ENCODE results near the gene MISP. TPM values are rescaled to one million over a fixed set of nuclear protein-coding genes. Genes with fewer than 3 reads are reported as not detected.

MISP gene
- total RNA-seq, 6 experiments from 2014 or later: 0.05 to 0.07 TPM; not detected in 4

GRCh38 chr19:747432-748273 is 3.3 kb upstream of the MISP start:
- Mint-ChIP-seq H3K27me3 (ENCODE audit: insufficient read depth) (no peaks in the 10 kb centered on the region; the same call in 1 of the 2 replicates), H3K9me3 (peaks cover 24% of the 10 kb centered on the region), H3K4me1 (ENCODE audit: low read depth) (peaks cover 9% of the 10 kb centered on the region), H3K4me3 (no peak overlapping the region), H3K36me3 (ENCODE audit: low read depth) (no peaks in the 10 kb centered on the region; the same call in 1 of the 2 replicates), H3K27ac (no peak overlapping the region)
- no peak for DNase-seq
- TF ChIP-seq CTCF (IDR thresholded peaks at IDR 0.05): no peak

- Mint-ChIP-seq H3K27ac (no peak overlapping the region), H3K27me3 (ENCODE audit: insufficient read depth) (no peaks in the 10 kb centered on the region; the same call in none of the 2 replicates), H3K36me3 (ENCODE audit: low read depth) (no peaks in the 10 kb centered on the region; the same call in 1 of the 2 replicates), H3K4me3 (no peak overlapping the region), H3K9me3 (peaks cover 24% of the 10 kb centered on the region), H3K4me1 (ENCODE audit: low read depth) (peaks cover 15% of the 10 kb centered on the region)
- no peak for TF ChIP-seq CTCF (IDR thresholded peaks at IDR 0.05)
- DNase-seq: no peak
These were observed 2.7 kb upstream of the MISP start for GRCh38 chr19:748274-748598.

GRCh38 chr19:749811-750210 is 1.1 kb upstream of the MISP start:
- TF ChIP-seq CTCF (IDR thresholded peaks at IDR 0.05): no peak
- peaks cover 10% of the 10 kb centered on the region; the same call in 1 of the 2 replicates for H3K9me3 Mint-ChIP-seq
- H3K4me3 Mint-ChIP-seq: no peak overlapping the region
- no peak for DNase-seq
- H3K27me3 Mint-ChIP-seq (ENCODE audit: insufficient read depth): no peaks in the 10 kb centered on the region; the same call in none of the 2 replicates
- H3K4me1 Mint-ChIP-seq (ENCODE audit: low read depth): peaks cover 17% of the 10 kb centered on the region
- H3K36me3 Mint-ChIP-seq (ENCODE audit: low read depth): no peaks in the 10 kb centered on the region
- no peak overlapping the region for H3K27ac Mint-ChIP-seq

- H3K9me3 Mint-ChIP-seq: peaks cover 7% of the 10 kb centered on the region; the same call in 1 of the 2 replicates
- peak; percentile 84 for DNase-seq
- no peak overlapping the region for H3K4me3 Mint-ChIP-seq
- TF ChIP-seq CTCF (IDR thresholded peaks at IDR 0.05): no peak
- peaks cover 17% of the 10 kb centered on the region for H3K4me1 Mint-ChIP-seq (ENCODE audit: low read depth)
- H3K27ac Mint-ChIP-seq: peak overlapping the region; percentile 87
- no peaks in the 10 kb centered on the region; the same call in none of the 2 replicates for H3K27me3 Mint-ChIP-seq (ENCODE audit: insufficient read depth)
- H3K36me3 Mint-ChIP-seq (ENCODE audit: low read depth): no peaks in the 10 kb centered on the region
These were observed 809 bp downstream of the MISP start for GRCh38 chr19:751501-752341.

GRCh38 chr19:752652-753517 is 2.0 kb downstream of the MISP start:
- no peak for TF ChIP-seq CTCF (IDR thresholded peaks at IDR 0.05)
- peak overlapping the region; percentile 96 for H3K27ac Mint-ChIP-seq
- H3K27me3 Mint-ChIP-seq (ENCODE audit: insufficient read depth): no peaks in the 10 kb centered on the region; the same call in none of the 2 replicates
- no peaks in the 10 kb centered on the region for H3K36me3 Mint-ChIP-seq (ENCODE audit: low read depth)
- peaks cover 11% of the 10 kb centered on the region; the same call in 1 of the 2 replicates for H3K9me3 Mint-ChIP-seq
- peaks cover 17% of the 10 kb centered on the region for H3K4me1 Mint-ChIP-seq (ENCODE audit: low read depth)
- H3K4me3 Mint-ChIP-seq: peak overlapping the region; percentile 27
- DNase-seq: peak; percentile 80
